ENCODE results near the gene ZNF66. TPM values are rescaled to one million over a fixed set of nuclear protein-coding genes. Genes with fewer than 3 reads are reported as not detected.

Gene ZNF66
- 0.66 and 3.3 TPM in 2 replicates for total RNA-seq

GRCh38 chr19:20776083-20777076 lies at the start of gene ZNF66:
ZNF66 (plus strand) TSS chr19:20776304; CDS start chr19:20776448, 144 bp downstream.

Other genes with a start within 250 kb of the ZNF66 start
- gene ZNF737, start 210.5 kb upstream of the ZNF66 start, total RNA-seq, result 2.6 and 3.4 TPM in 2 replicates
- gene ZNF626, start 114.7 kb upstream of the ZNF66 start, total RNA-seq, result 11.6 and 15.5 TPM in 2 replicates
- gene ZNF85, start 146.9 kb downstream of the ZNF66 start, total RNA-seq, result 1.3 and 13.5 TPM in 2 replicates
- 3.1 and 11.7 TPM in 2 replicates for gene ZNF430, start 244.4 kb downstream of the ZNF66 start, total RNA-seq

All from placental pericyte (primary cell).